ENCODE measurements around the gene ABCD2.
"Not testable (repeated sequence)": the region's sequence is repeated elsewhere in the genome, so short reads cannot be mapped to it uniquely, and the experiment has no call there.

The ABCD2 gene

DNA sequence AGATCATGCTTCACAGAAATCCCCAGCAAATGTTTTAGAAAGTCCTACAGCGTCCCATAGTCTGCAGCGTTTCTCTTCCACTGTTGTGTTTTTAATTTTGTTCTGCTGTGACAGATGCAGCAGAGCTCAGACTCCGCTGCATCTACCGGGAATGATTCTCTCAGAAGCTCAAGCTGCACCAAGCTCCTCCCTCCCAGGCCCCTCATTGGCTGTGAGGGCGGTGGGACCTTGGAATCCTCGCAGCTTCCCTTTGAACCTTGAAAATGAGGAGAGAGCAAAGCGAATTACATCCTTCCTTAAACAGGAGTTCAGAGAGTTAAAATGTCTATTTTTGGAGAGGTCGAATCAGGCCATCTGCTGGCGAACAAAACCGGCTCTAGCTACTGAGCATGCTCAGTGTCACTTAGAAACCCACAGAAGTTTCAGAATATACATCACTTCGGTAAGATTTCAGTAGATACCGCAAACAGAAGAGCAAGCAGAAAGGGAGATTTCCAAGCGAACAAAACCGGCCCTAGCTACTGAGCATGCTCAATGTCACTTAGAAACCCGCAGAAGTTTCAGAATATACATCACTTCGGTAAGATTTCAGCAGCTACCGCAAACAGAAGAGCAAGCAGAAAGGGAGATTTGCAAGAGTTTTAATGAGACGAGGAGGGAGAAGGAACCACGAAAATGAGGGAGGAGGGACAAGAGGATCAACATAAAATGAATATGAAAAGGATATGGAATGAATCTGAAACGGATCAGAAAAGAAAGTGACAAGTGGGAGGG is at the start of gene ABCD2:
TSS of gene ABCD2 (minus strand) at position 144 of the 774 bp plus-strand sequence. CDS start 188 bp downstream, outside the sequence.
- no peak for DNase-seq (ENCODE audit: low spot score)

DNA sequence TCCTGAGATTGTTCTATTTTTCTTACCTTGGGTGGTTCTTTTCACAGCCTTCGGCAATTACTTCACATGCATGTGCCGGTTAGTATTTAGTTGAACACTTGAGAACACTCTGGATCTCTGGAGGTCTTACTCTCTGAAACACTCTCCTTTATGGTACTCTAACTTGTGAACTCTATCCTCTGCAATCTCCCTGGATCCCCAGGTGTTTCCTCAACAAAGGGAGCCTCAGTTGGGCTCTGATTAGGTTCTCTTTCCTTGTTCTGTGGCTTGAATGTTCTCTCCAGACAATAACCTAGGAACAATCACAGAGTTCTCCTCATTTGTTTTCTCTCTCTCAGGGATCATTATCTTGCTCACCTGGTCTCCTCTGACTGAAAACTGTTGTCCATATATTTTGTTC is 40.5 kb upstream of the ABCD2 start:
- no peak for DNase-seq (ENCODE audit: low spot score)

DNA sequence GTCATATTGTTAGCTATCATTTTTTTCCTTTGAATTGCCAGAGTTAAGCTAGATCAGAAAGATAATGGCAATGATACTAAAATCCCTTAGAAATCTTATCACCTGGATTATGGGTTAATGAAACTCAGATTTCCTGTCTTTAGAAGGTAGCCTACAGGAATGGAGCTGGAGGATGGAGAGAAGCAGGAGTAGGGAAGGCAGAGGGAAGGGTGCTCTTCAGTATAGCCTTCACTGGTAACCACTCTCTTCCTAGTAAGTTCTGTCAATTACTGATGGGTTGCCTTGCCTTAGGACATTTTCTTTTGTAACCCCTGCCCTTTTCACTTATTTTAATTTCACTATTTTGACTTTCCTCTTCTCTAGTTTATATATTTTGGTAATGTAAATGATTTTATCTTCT is 27.8 kb upstream of the ABCD2 start:
- no peak for DNase-seq (ENCODE audit: low spot score)

- DNase-seq (ENCODE audit: low spot score), result no peak
These were observed 27.4 kb upstream of the ABCD2 start for GRCh38 chr12:39646963-39647362.

- DNase-seq (ENCODE audit: low spot score), result no peak
These were observed 23.4 kb upstream of the ABCD2 start for GRCh38 chr12:39643052-39643451.

DNA sequence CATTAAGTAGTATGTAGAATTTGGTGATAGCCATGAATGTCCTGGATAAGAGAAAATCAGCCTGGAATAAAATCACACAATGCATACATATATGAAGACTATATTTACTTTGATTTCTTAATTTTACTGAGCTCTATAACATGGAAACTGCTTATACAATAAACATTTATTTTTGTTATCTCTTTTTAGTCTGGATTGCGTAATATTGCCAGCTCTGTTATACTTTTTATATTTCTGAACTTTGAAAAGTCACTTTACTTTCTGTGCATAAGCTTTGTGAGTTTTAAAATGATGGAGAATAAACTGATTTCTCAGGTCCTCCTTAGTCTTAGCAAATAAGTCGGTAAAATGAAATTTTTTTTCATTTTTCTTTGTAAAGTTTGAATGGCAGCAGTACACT is 19.2 kb upstream of the ABCD2 start:
- DNase-seq (ENCODE audit: low spot score), result no peak

DNA sequence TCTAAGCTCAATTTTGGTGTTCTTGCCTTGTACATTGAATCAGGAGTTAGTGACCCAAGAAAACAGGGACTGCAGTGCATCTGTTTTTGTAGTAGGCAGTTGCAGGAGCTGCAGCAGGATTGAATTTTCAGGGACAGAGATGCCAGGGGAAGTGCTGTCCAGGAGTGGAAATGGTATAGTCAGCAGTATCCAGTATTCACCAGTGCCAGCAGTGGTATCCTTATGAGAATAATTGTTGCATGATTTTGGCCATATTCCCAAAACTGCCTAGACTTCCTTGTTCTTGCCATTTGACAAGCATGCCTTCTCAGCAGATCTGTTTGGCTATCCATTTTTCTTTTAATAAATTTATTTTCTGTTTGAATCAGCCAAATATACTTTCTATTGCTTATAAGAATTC is 18.6 kb upstream of the ABCD2 start:
- no peak for DNase-seq (ENCODE audit: low spot score)

GRCh38 chr12:39632670-39633069 is 13.1 kb upstream of the ABCD2 start:
- DNase-seq (ENCODE audit: low spot score), result no peak

- DNase-seq (ENCODE audit: low spot score), result no peak
These were observed 9.2 kb upstream of the ABCD2 start for GRCh38 chr12:39628836-39629235.

DNA sequence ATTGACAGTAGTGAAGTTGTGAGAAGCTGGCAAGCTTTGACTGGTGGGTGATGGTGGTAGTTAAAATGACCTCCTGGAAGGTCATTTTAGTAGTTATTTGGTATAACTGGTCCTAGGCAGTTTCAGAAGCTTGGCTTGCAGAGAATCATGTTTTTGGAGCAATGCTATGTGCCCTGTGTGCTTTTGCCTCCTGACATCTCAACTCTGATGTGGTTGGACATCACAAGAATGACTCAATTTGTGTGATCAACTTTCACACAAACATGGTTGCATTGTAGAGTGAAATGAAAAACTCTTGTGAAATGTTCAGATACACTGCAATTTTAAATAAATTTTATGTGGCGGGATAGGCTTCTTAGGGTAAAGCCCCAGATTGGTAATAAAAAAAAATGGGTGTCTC is 8.3 kb upstream of the ABCD2 start:
- DNase-seq (ENCODE audit: low spot score), result no peak

DNA sequence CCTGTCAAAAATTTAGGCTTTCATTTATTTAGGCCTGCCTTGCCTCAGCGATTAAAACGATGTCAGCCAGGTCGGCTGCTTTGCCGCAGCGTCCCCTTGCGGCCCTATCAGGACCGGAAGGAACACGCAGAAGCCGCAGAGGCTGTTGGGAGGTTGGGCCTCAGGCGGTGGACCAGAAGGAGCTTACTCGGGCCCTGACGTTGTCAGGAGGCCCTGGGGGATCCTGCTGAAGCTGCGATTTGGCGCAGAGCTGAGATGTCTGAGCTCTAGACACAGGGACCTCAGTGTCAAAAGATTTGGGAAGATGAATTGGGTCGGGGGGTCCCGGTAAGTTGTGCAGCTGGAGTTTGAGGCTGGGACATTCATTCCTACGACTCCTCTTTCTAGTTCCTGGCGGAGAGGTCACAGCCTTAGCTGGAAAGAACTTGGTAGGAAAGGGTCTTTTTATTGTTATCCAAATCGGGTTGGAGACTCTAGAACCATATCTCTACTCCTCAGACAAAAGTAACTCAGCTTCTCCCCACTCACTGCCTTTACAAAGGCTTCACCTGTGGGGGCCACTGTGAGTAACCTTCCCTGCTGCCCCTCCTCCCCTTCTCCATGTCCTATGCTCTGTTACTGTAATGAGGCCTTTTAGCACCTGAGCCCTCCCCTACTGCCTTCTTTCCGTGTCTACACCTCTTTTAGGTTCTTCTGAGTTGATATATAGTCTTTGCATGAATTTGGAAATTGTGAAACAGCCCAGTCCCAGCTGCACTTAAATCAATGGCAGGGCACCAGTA is 6.6 kb upstream of the ABCD2 start:
- no peak for DNase-seq (ENCODE audit: low spot score)

GRCh38 chr12:39623919-39624318 is 4.3 kb upstream of the ABCD2 start:
- no peak for DNase-seq (ENCODE audit: low spot score)

DNA sequence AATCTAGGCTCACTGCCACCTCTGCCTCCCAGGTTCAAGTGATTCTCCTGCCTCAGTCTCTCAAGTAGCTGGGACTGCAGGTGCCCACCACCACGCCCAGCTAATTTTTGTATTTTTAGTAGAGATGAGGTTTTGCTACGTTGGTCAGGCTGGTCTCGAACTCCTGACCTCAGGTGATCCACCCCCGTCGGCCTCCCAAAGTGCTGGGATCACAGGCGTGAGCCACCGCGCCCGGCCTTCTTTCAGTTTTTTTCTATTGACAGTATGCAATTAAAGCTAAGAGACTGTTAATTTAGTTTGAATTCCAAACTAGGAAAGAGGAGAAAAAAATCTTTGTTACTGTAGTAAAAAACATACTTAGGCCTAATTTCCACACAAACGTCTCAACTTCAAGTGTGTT is 3.6 kb upstream of the ABCD2 start:
- not testable (repeated sequence) for DNase-seq (ENCODE audit: low spot score)

DNA sequence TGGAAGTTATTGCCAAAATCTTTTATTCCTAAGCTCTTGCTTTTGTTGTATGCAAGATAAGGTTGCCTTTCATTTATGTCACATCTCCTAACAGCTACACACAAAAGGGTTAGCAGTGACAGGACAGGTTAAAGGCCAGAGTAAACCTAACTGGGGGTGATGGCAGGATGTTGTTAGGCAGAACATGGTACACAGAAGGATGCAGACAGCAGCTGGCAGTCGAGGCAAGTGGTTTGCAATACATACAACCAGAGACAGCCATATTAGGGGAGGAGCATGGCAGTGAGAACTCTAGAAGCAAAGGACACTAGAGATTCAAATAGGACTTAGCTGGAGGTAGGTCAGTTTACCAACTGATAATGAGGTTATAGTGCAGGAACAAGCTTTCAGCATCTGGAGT is 2.7 kb upstream of the ABCD2 start:
- no peak for DNase-seq (ENCODE audit: low spot score)

GRCh38 chr12:39621670-39622069 is 2.1 kb upstream of the ABCD2 start:
- DNase-seq (ENCODE audit: low spot score), result no peak

DNA sequence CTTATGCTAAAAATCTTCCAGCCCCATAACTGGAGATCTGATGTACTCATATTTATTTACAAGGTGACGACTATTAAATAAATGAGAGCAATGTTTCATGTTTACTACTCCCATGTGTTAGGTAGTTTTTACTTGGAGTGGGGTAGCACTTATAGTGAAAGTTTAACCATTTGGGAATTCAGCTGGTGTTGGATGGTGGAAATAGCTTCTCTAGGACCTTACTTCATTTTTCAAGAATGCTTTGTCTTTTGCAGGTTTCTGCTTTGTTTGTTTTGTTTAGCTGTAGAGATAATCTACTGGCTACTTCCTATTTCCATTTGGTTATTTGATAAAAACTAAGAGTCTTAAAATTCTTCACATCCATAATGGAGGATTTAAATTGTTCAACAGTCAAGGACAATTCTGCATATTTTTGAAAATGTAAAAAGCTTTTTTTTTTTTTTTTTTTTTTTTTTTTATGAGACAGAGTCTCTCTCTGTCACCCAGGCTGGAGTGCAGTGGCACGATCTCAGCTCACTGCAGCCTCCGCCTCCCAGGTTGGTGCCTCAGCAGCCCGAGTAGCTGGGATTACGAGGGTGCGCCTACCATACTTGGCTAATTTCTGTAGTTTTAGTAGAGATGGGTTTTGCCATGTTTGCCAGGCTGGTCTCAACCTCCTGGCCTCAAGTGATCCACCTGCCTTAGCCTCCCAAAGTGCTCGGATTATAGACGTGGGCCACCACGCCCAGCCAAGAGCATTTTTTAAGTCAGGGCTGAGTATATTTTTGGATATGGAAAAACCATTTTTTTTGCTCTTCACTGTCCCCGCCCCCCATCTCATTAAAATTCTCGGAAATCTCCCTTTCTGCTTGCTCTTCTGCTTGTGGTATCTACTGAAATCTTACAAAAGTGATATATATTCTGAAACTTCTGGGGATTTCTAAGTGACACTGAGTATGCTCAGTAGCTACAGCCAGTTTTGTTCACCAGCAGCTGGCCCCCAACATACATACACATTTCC is 1.4 kb upstream of the ABCD2 start:
- DNase-seq (ENCODE audit: low spot score), result no peak

DNA sequence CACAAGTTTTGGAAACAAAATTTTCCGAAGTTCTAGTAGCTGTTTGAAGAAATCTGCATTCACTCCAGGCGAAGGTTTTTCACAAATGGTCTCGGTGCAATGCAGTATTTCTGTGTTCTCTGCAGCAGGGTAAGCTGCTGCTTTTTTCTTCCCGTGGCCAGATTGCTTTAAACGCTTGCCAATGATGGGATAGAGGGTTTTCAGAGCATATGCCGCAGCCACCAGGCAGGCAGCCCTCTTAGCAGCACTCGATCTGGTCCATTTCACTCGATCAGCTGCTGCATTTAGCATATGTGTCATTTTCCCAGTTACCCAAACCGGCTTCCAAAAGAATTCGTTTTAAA is 315 bp downstream of the ABCD2 start:
- DNase-seq (ENCODE audit: low spot score), result no peak

DNA sequence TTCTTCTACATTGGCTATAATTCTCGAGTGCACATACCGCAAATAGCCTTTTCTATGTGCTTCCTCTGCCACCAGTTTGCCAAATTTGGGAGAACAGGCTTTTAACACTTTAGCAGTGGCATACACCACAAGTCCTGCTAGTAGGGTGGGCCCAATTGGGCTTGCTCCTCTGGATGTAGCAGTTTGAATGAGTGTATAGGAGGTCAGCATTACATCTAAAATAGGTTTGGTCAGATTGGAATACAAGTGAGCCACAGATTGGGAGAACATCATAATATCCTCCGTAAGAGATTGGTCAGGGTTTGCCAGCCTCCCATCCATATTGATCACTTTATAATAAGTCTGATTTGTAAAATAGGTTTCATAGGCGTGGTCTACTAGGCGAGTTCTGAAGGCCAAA is 902 bp downstream of the ABCD2 start:
- no peak for DNase-seq (ENCODE audit: low spot score)

GRCh38 chr12:39617887-39618286 is 1.7 kb downstream of the ABCD2 start:
- DNase-seq (ENCODE audit: low spot score), result no peak

GRCh38 chr12:39616666-39617065 is 2.9 kb downstream of the ABCD2 start:
- DNase-seq (ENCODE audit: low spot score), result no peak

GRCh38 chr12:39616251-39616650 is 3.4 kb downstream of the ABCD2 start:
- DNase-seq (ENCODE audit: low spot score), result no peak

DNA sequence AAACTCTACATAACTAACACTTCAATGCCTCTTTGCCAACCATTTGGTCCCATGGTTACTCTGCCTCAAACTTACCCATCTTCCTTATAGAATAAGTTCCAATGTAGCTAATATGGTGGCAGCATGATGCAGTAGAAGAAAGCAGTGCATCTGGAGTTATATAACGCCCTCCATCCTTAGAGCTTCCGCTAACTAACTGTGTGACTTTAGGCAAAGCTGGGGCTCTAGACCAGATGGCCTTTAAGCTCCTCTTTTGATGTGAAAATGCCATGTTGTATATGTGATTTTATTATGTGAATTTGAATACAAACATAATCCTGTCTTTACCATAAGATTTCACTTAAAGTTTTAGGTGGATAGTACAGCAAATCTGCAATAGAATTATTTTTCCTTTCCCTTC is 6.1 kb downstream of the ABCD2 start:
- DNase-seq (ENCODE audit: low spot score), result no peak

Data from hematopoietic multipotent progenitor cell treated with erythropoietin and hydrocortisone succinate and interleukin-3 and kit ligand, for 15 days (in vitro differentiated cells).